Heart right ventricle (tissue), 16 donors: ENCODE measurements around the gene SPNS1. TPM values are rescaled to one million over a fixed set of nuclear protein-coding genes. Genes with fewer than 3 reads are reported as not detected.
A peak's percentile ranks its signal among the peaks of the same experiment; 100 is the strongest.
"Not testable (repeated sequence)": the region's sequence is repeated elsewhere in the genome, so short reads cannot be mapped to it uniquely, and the experiment has no call there.

ENCODE experiments used
- ATAC-seq, 8 donors: fragments of 200-7000 bp; cut with Tn5 transposase; one replicate each; pipeline ENCODE4 v1.9.1; 2020; ENCODE audit warnings: mild to moderate bottlenecking in 8 of 8, moderate library complexity in 8 of 8, moderate number of reproducible peaks in 1 of 8
- DNase-seq, 2 donors: peaks; one replicate each; pipeline ENCODE4 v3.0.0-alpha.2; 2020
- H3K27ac ChIP-seq, 10 donors: fragments of 200-600 bp; sonication (generic) in 2 of 10; one replicate each; pipeline versions ENCODE4 v1.5.0 to v1.8.0; 2020 to 2022; ENCODE audit warnings: mild to moderate bottlenecking in 3 of 10
- H3K27me3 ChIP-seq, 7 donors: fragments of 200-600 bp; one replicate each; pipeline ENCODE4 v1.8.0; 2021 to 2022; ENCODE audit warnings: mild to moderate bottlenecking in 2 of 7
- H3K36me3 ChIP-seq, 9 donors: fragments of 200-600 bp; sonication (generic) in 1 of 9; one replicate each; pipeline versions ENCODE4 v1.5.0 to v1.8.0; 2020 to 2022; ENCODE audit warnings: mild to moderate bottlenecking in 2 of 9
- H3K4me1 ChIP-seq, 9 donors: fragments of 200-600 bp; sonication (generic) in 1 of 9; one replicate each; pipeline versions ENCODE4 v1.5.0 to v1.8.0; 2020 to 2022; ENCODE audit warnings: mild to moderate bottlenecking in 4 of 9
- H3K4me3 ChIP-seq, 10 donors: fragments of 200-600 bp; sonication (generic) in 2 of 10; one replicate each; pipeline versions ENCODE4 v1.5.0 to v1.8.0; 2020 to 2022; ENCODE audit warnings: mild to moderate bottlenecking in 7 of 10, moderate library complexity in 2 of 10
- H3K9me3 ChIP-seq, 11 donors: fragments of 200-600 bp in 10 of 11; sonication (generic) in 2 of 11; one replicate each; pipeline versions ENCODE4 v1.5.0 to v1.8.0; 2013 to 2022; ENCODE audit warnings: mild to moderate bottlenecking in 2 of 11, control low read depth in 1 of 11, moderate library complexity in 1 of 11
- CTCF ChIP-seq, 9 donors: fragments of 200-600 bp; sonication (generic) in 2 of 9; IDR thresholded peaks; one replicate each; pipeline versions ENCODE4 v1.5.0 to v1.8.0; 2021 to 2022; ENCODE audit warnings: antibody characterized with exemption in 9 of 9, mild to moderate bottlenecking in 5 of 9, moderate library complexity in 1 of 9
- WGBS, 2 donors: extraction: QIAGEN DNeasy Blood & Tissue Kit; methylation state at CpG; one replicate each; pipeline ENCODE4 v1.1.7; 2013; ENCODE audit warnings: inconsistent platforms in 1 of 2; 5-methylcytosine and 5-hydroxymethylcytosine counted together
- intact Hi-C, 10 donors: fragments of 100-400 bp; cut with DNase I; formaldehyde crosslinking; loops; one replicate each; pipeline versions ENCODE4 v1.11.1 to v1.14.2; 2022
- polyA plus RNA-seq, 2 donors: library from polyadenylated mRNA; stranded (reverse); fragments of 200-250 nt; gene quantifications; one replicate each; pipeline ENCODE4 v1.2.3, GENCODE V29; 2013
- total RNA-seq, 10 donors: library from RNA; stranded (reverse); fragmentation: NEBNext Ultra II Directional in 3 of 10; extraction: Animal tissue kit (Norgen Biotek cat#: 25700) in 3 of 10; gene quantifications; one replicate each; pipeline versions ENCODE4 v1.2.1 to v1.2.4, GENCODE V29; 2021 to 2023
- donor health status: Arrhythmogenic right ventricular cardiomyopathy.
- donor health status: ischemic (EF 13 %, LVEDD 7.1; RV severe dilation, severe dysfunction).
- donor health status: healthy with polysubstance abuse.
- donor health status: DM: no; HTN: yes; CAD: no.
- donor health status: DM: no; HTN: no; CAD: no.
- donor health status: ischemic (EF 25% LVEDD 6.9; RV normal size, moderate dysfunction).
- donor health status: ischemic (EF 25% LVEDD 5.7; RV mildly dilated, moderate dysfunction).
- donor health status: healthy.
- donor health status: DM: yes; HTN: yes; CAD: no.
- donor health status: Ischemic cardiomyopathy.
- donor health status: ischemic (EF 35%, LVEDD 5.7; RV mildly dilated, moderate dysfunction).
- donor health status: nonischemic (EF 11% LVEDD 7.7; RV severe dilation, severe dysfunction).
- donor health status: DM: yes; HTN: yes; CAD: no.
- donor health status: PGD.
- donor health status: ischemic (EF 29% LVEDD 5.4; RV normal size, mild dysfunction).
- donor health status: nonischemic (EF 23%, LVEDD 6.1; RV moderate dilation, normal function).

The SPNS1 gene
- total and polyA plus RNA-seq, 12 donors: 12.9 to 44.5 (median 18.2) TPM

DNA sequence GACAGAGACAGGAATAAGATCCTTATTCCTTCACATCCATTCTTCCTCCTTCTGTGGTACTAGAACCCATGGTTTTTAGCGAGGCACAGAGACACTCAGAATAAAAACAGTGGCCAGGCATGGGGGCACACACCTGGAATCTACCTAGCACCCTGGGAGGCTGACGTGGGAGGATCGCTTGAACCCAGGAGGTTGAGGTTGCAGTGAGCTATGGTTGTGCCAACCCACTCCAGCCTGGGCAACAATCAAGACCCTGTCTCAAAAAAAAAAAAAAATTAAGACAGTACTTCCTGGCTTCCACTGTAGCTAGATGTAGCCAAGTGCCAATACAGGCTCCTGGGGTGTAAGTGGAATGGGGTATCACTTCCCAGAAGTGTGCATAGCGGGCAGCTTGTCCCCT is 7.4 kb upstream of the SPNS1 start:
- no peaks in the 10 kb centered on the region for H3K9me3 ChIP-seq
- TF ChIP-seq CTCF (IDR thresholded peaks at IDR 0.05): no peak
- 90 to 96% methylated on average over 4 of the region's 4 CpGs for WGBS, 2 donors
- peaks cover 0 to 48% (median 10%) of the 10 kb centered on the region in 9 donors for H3K36me3 ChIP-seq
- no peak for ATAC-seq
- no peak for DNase-seq
- intact Hi-C loops: no loop called here
- no peaks in the 10 kb centered on the region for H3K4me1 ChIP-seq
- H3K4me3 ChIP-seq: no peak overlapping the region
- no peak overlapping the region for H3K27ac ChIP-seq
- H3K27me3 ChIP-seq: no peaks in the 10 kb centered on the region

GRCh38 chr16:28969696-28970095 is 4.9 kb upstream of the SPNS1 start:
- not testable (repeated sequence) for H3K4me1 ChIP-seq, DNase-seq, H3K27ac ChIP-seq, H3K9me3 ChIP-seq, ATAC-seq, H3K27me3 ChIP-seq, H3K4me3 ChIP-seq
- intact Hi-C loops: loop anchor here in 1 of 10 donors (10.0 kb wide), 1 partner anchor 285 kb away; no protein-coding TSS in a partner anchor
- peaks cover 0 to 22% (median 2%) of the 10 kb centered on the region in 9 donors for H3K36me3 ChIP-seq
- WGBS, 2 donors: 89 to 100% methylated on average over 2 of the region's 2 CpGs

DNA sequence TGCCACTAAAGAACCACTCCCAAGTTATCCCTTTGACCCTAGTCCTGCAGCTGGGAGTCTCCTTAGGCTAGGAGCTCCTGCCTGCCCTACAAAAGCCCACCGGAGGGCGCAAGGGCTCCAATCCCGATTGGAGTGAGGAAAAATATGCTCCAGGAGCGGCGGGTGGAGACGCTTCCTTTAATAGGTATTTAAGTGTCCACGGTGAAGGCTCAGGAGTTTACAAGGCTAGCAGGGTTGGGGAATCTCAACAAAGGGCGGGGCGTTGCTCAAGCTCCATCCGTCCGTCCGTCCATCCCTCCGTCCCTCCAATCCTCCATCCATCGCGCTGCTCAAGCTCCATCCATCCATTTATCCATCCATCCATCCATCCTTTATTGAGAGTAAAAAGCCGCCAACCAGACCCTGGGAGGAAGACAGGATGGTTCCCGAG is 556 bp upstream of the SPNS1 start:
- Histone ChIP-seq H3K9me3 (no peaks in the 10 kb centered on the region), H3K27ac (peak overlapping the region in 9 of 10 donors; percentile 62 to 89 (median 78)), H3K4me3 (peak overlapping the region; percentile 59 to 98 (median 88)), H3K27me3 (no peaks in the 10 kb centered on the region), H3K4me1 (peaks cover 7 to 26% (median 19%) of the 10 kb centered on the region in 9 donors), H3K36me3 (peaks cover 0 to 32% (median 2%) of the 10 kb centered on the region in 9 donors)
- WGBS, 2 donors: 0 to 1% methylated on average over 17 of the region's 17 CpGs
- intact Hi-C loops: loop anchor here in 1 of 10 donors (10.0 kb wide), 1 partner anchor 281 kb away; no protein-coding TSS in a partner anchor
- TF ChIP-seq CTCF (IDR thresholded peaks at IDR 0.05): peak; percentile 30 to 73 (median 66)
- ATAC-seq (peak; percentile 35 to 74 (median 64)), DNase-seq (peak; percentile 44 to 51)

GRCh38 chr16:28975158-28975599 is 601 bp downstream of the SPNS1 start:
- TF ChIP-seq CTCF (IDR thresholded peaks at IDR 0.05): no peak
- intact Hi-C loops: loop anchor here in 1 of 10 donors (10.0 kb wide), 1 partner anchor 280 kb away; no protein-coding TSS in a partner anchor
- 5 to 7% methylated on average over 30 of the region's 30 CpGs for WGBS, 2 donors
- DNase-seq (no peak), ATAC-seq (peak in 1 of 8 donors; percentile 19)
- H3K27me3 ChIP-seq: no peaks in the 10 kb centered on the region
- H3K27ac ChIP-seq: peak overlapping the region in 8 of 10 donors; percentile 62 to 89 (median 78)
- H3K36me3 ChIP-seq: peaks cover 0 to 39% (median 6%) of the 10 kb centered on the region in 9 donors
- H3K4me1 ChIP-seq: peaks cover 7 to 26% (median 19%) of the 10 kb centered on the region in 9 donors
- no peaks in the 10 kb centered on the region for H3K9me3 ChIP-seq
- peak overlapping the region; percentile 59 to 98 (median 88) for H3K4me3 ChIP-seq
